Keratinocyte (primary cell): ENCODE data around the gene TJP3.

ENCODE experiments used
- CTCF ChIP-seq, 3 experiments: IDR thresholded peaks in 1 of 3; conservative IDR thresholded peaks in 1 of 3; optimal IDR thresholded peaks in 1 of 3; 2 replicates in 2 of 3; 3 replicates in 1 of 3; pipeline versions ENCODE3 to v1.5.1; 2011; ENCODE audit warnings: low read length in 3 of 3, mild to moderate bottlenecking in 3 of 3, moderate library complexity in 2 of 3, control low read depth in 1 of 3, inconsistent platforms in 1 of 3; ENCODE audit not compliant: insufficient read depth in 2 of 3; ENCODE audit errors: extremely low read depth in 1 of 3
- EZH2 ChIP-seq: IDR thresholded peaks from one replicate; pipeline ENCODE4 v1.6.1; 2012; ENCODE audit warnings: inconsistent platforms, mild to moderate bottlenecking, low read length, moderate library complexity

- TF ChIP-seq CTCF (optimal IDR thresholded peaks at IDR 0.05 in 1 of 3, IDR thresholded peaks at IDR 0.05 in 1 of 3, conservative IDR thresholded peaks at IDR 0.05 in 1 of 3; ENCODE audit: extremely low read depth in 1 of 3, insufficient read depth in 2 of 3, low read length in 3 of 3) = no peak
- TF ChIP-seq EZH2 = no peak
Measured at GRCh38 chr19:3671680-3672574, 36.3 kb upstream of the TJP3 start.
